Mesenchymal stem cell (in vitro differentiated cells and primary cell): ENCODE data around the gene COL6A3.

Experiments
- DNase-seq: peaks from one replicate; pipeline ENCODE4 v3.0.0-alpha.2; 2013
- H2AFZ ChIP-seq: one replicate; pipeline ENCODE4 v1.6.1; 2013; ENCODE audit warnings: low read depth, mild to moderate bottlenecking, control low read depth, inconsistent platforms, low read length, moderate library complexity
- H2AK5ac ChIP-seq: 2 replicates; pipeline ENCODE4 v1.6.1; 2013; ENCODE audit warnings: low read length, moderate library complexity, mild to moderate bottlenecking, inconsistent platforms; ENCODE audit not compliant: severe bottlenecking
- H2BK120ac ChIP-seq: one replicate; pipeline ENCODE4 v1.6.1; 2013; ENCODE audit warnings: low read depth, mild to moderate bottlenecking, inconsistent platforms, low read length, moderate library complexity
- H2BK12ac ChIP-seq, 2 experiments: one replicate each; pipeline ENCODE4 v1.6.1; 2013; ENCODE audit warnings: inconsistent platforms in 2 of 2, low read length in 2 of 2, mild to moderate bottlenecking in 2 of 2, moderate library complexity in 2 of 2, control low read depth in 1 of 2
- H2BK15ac ChIP-seq: one replicate; pipeline ENCODE4 v1.6.1; 2013; ENCODE audit warnings: mild to moderate bottlenecking, low read depth, inconsistent platforms; ENCODE audit not compliant: poor library complexity, severe bottlenecking
- H2BK5ac ChIP-seq: 2 replicates; pipeline ENCODE4 v1.6.1; 2013; ENCODE audit warnings: low read depth, mild to moderate bottlenecking, low read length, control low read depth, inconsistent platforms; ENCODE audit not compliant: poor library complexity, severe bottlenecking
- H3K14ac ChIP-seq, 2 experiments: one replicate each; pipeline ENCODE4 v1.6.1; 2013; ENCODE audit warnings: inconsistent platforms in 2 of 2, low read length in 2 of 2, control low read depth in 1 of 2, mild to moderate bottlenecking in 1 of 2, moderate library complexity in 1 of 2
- H3K18ac ChIP-seq, 2 experiments: one replicate each; pipeline ENCODE4 v1.6.1; 2013; ENCODE audit warnings: inconsistent platforms in 2 of 2, low read length in 2 of 2, control low read depth in 1 of 2, low read depth in 1 of 2, mild to moderate bottlenecking in 1 of 2
- H3K23ac ChIP-seq, 2 experiments: one replicate each; pipeline ENCODE4 v1.6.1; 2013; ENCODE audit warnings: inconsistent platforms in 2 of 2, low read length in 2 of 2, mild to moderate bottlenecking in 2 of 2, moderate library complexity in 2 of 2, control low read depth in 1 of 2
- H3K27ac ChIP-seq: 2 replicates; pipeline ENCODE4 v1.5.1; 2013; ENCODE audit warnings: mild to moderate bottlenecking, moderate library complexity, low read length, control low read depth, inconsistent platforms; ENCODE audit not compliant: poor library complexity, severe bottlenecking
- H3K27me3 ChIP-seq, 2 experiments: 2 replicates each; pipeline versions ENCODE4 v1.6.1 to v1.7.0; 2013; ENCODE audit warnings: low read length in 2 of 2, mild to moderate bottlenecking in 2 of 2, moderate library complexity in 2 of 2, control low read depth in 1 of 2, inconsistent platforms in 1 of 2; ENCODE audit not compliant: control insufficient read depth in 1 of 2, insufficient read depth in 1 of 2
- H3K36me3 ChIP-seq, 2 experiments: 2 replicates each; pipeline versions ENCODE4 v1.6.1 to v1.7.0; 2013; ENCODE audit warnings: low read length in 2 of 2, control low read depth in 1 of 2, inconsistent platforms in 1 of 2, low read depth in 1 of 2, mild to moderate bottlenecking in 1 of 2; ENCODE audit not compliant: insufficient read depth in 2 of 2, control insufficient read depth in 1 of 2
- H3K4ac ChIP-seq, 2 experiments: one replicate each; pipeline ENCODE4 v1.6.1; 2013; ENCODE audit warnings: inconsistent platforms in 2 of 2, low read length in 2 of 2, mild to moderate bottlenecking in 2 of 2, moderate library complexity in 2 of 2, control low read depth in 1 of 2, low read depth in 1 of 2
- H3K4me1 ChIP-seq: 2 replicates; pipeline ENCODE4 v1.6.1; 2013; ENCODE audit warnings: low read depth, low read length, control low read depth; ENCODE audit not compliant: control insufficient read depth, insufficient read depth
- H3K4me2 ChIP-seq: 2 replicates; pipeline ENCODE4 v1.6.1; 2013; ENCODE audit warnings: low read length, mild to moderate bottlenecking, inconsistent platforms; ENCODE audit not compliant: poor library complexity, severe bottlenecking
- H3K4me3 ChIP-seq, 2 experiments: 2 replicates each; pipeline versions ENCODE4 v1.5.1 to v1.7.0; 2013; ENCODE audit warnings: low read length in 2 of 2, mild to moderate bottlenecking in 2 of 2, control low read depth in 1 of 2, low read depth in 1 of 2; ENCODE audit not compliant: insufficient read depth in 1 of 2
- H3K79me1 ChIP-seq: replicated peaks from 2 replicates; pipeline ENCODE4 v1.6.1; 2013; ENCODE audit warnings: mild to moderate bottlenecking, control low read depth, low read length, inconsistent platforms; ENCODE audit not compliant: poor library complexity, severe bottlenecking
- H3K9ac ChIP-seq: 2 replicates; pipeline ENCODE4 v1.7.0; 2013; ENCODE audit warnings: mild to moderate bottlenecking, low read length, moderate library complexity
- H3K9me3 ChIP-seq: 2 replicates; pipeline ENCODE4 v1.7.0; 2013; ENCODE audit warnings: mild to moderate bottlenecking, low read length; ENCODE audit not compliant: control insufficient read depth
- H4K8ac ChIP-seq: one replicate; pipeline ENCODE4 v1.6.1; 2013; ENCODE audit warnings: inconsistent platforms, mild to moderate bottlenecking, low read length, moderate library complexity
- H4K91ac ChIP-seq: one replicate; pipeline ENCODE4 v1.6.1; 2013; ENCODE audit warnings: mild to moderate bottlenecking, low read length, inconsistent platforms
- WGBS: methylation state at CpG from one replicate; pipeline ENCODE4 v1.1.7; 2013; ENCODE audit warnings: mixed read lengths; 5-methylcytosine and 5-hydroxymethylcytosine counted together

Gene COL6A3

GRCh38 chr2:237403024-237403882 lies 10.7 kb downstream of the COL6A3 start:
- no peak overlapping the region for H3K4me2 ChIP-seq
- H4K91ac ChIP-seq, result no peak overlapping the region
- no peak overlapping the region for H2AK5ac ChIP-seq
- H3K4me1 ChIP-seq, result peaks cover 2% of the 10 kb centered on the region
- no peak for DNase-seq
- H2BK120ac ChIP-seq, result no peak overlapping the region
- WGBS, result 86% methylated on average over 11 of the region's 11 CpGs
- no peak overlapping the region for H4K8ac ChIP-seq
- no peaks in the 10 kb centered on the region for H3K27me3 ChIP-seq
- H3K14ac ChIP-seq, result no peak overlapping the region
- H2AFZ ChIP-seq, result no peak overlapping the region
- H3K9me3 ChIP-seq, result no peaks in the 10 kb centered on the region
- H3K4ac ChIP-seq, result no peak overlapping the region
- H3K36me3 ChIP-seq, result peaks cover 0 to 88% of the 10 kb centered on the region in 2 experiments
- peak overlapping the region in 1 of 2 experiments; percentile 35 for H3K18ac ChIP-seq
- no peaks in the 10 kb centered on the region for H3K79me1 ChIP-seq
- no peak overlapping the region for H2BK15ac ChIP-seq
- no peak overlapping the region for H2BK5ac ChIP-seq
- no peak overlapping the region for H3K23ac ChIP-seq
- peak overlapping the region; percentile 98 for H3K9ac ChIP-seq
- H3K27ac ChIP-seq, result no peak overlapping the region
- H2BK12ac ChIP-seq, result peak overlapping the region in 1 of 2 experiments; percentile 32
- peak overlapping the region in 1 of 2 experiments; percentile 90 for H3K4me3 ChIP-seq

GRCh38 chr2:237400199-237400598 lies 13.8 kb downstream of the COL6A3 start:
- Histone ChIP-seq H3K18ac (no peak overlapping the region), H3K9me3 (no peaks in the 10 kb centered on the region), H2BK15ac (no peak overlapping the region), H3K79me1 (no peaks in the 10 kb centered on the region), H3K4me1 (no peaks in the 10 kb centered on the region), H3K4me2 (no peak overlapping the region), H3K27me3 (no peaks in the 10 kb centered on the region), H4K8ac (no peak overlapping the region), H2AK5ac (no peak overlapping the region), H3K9ac (peak overlapping the region; percentile 98), H2AFZ (no peak overlapping the region), H2BK12ac (no peak overlapping the region), H3K4me3 (peak overlapping the region in 1 of 2 experiments; percentile 49), H3K23ac (no peak overlapping the region), H3K14ac (no peak overlapping the region), H3K4ac (no peak overlapping the region), H3K36me3 (peaks cover 0 to 93% of the 10 kb centered on the region in 2 experiments), H3K27ac (no peak overlapping the region), H4K91ac (no peak overlapping the region), H2BK120ac (no peak overlapping the region), H2BK5ac (no peak overlapping the region)
- WGBS, result no CpG with 5 or more reads among the region's 1 CpG
- DNase-seq, result no peak

- Histone ChIP-seq H4K91ac (no peak overlapping the region), H2BK5ac (no peak overlapping the region), H2BK15ac (no peak overlapping the region)
Observed at GRCh38 chr2:237397072-237397471, 16.9 kb downstream of the COL6A3 start.

GRCh38 chr2:237393523-237393922 lies 20.4 kb downstream of the COL6A3 start:
- 95% methylated on average over 4 of the region's 4 CpGs for WGBS
- Histone ChIP-seq H3K9ac (peak overlapping the region; percentile 75), H4K8ac (no peak overlapping the region), H2AFZ (no peak overlapping the region), H3K9me3 (no peaks in the 10 kb centered on the region), H2AK5ac (no peak overlapping the region), H3K36me3 (peaks cover 0 to 100% of the 10 kb centered on the region in 2 experiments), H3K4me3 (no peak overlapping the region), H2BK12ac (no peak overlapping the region), H3K4ac (no peak overlapping the region), H3K14ac (no peak overlapping the region), H3K79me1 (no peaks in the 10 kb centered on the region), H4K91ac (no peak overlapping the region), H2BK120ac (no peak overlapping the region), H3K18ac (no peak overlapping the region), H2BK15ac (no peak overlapping the region), H3K4me1 (no peaks in the 10 kb centered on the region), H3K27me3 (no peaks in the 10 kb centered on the region), H3K27ac (no peak overlapping the region), H2BK5ac (no peak overlapping the region), H3K23ac (no peak overlapping the region), H3K4me2 (no peak overlapping the region)
- DNase-seq, result no peak

More at GRCh38 chr2:237397072-237397471, 16.9 kb downstream of the COL6A3 start:
- H3K9ac ChIP-seq, result peak overlapping the region; percentile 98
- no peak overlapping the region for H3K18ac ChIP-seq
- no peak for DNase-seq
- H3K4ac ChIP-seq, result no peak overlapping the region
- no peaks in the 10 kb centered on the region for H3K4me1 ChIP-seq
- H3K27ac ChIP-seq, result no peak overlapping the region
- H2BK12ac ChIP-seq, result no peak overlapping the region
- no peaks in the 10 kb centered on the region for H3K79me1 ChIP-seq
- H4K8ac ChIP-seq, result no peak overlapping the region
- no peak overlapping the region for H2BK120ac ChIP-seq
- no peak overlapping the region for H2AK5ac ChIP-seq
- over 99% methylated on average over 2 of the region's 2 CpGs for WGBS
- H3K27me3 ChIP-seq, result no peaks in the 10 kb centered on the region
- H3K9me3 ChIP-seq, result no peaks in the 10 kb centered on the region
- no peak overlapping the region for H3K23ac ChIP-seq
- H3K4me2 ChIP-seq, result no peak overlapping the region
- H3K36me3 ChIP-seq, result peaks cover 0 to 98% of the 10 kb centered on the region in 2 experiments
- no peak overlapping the region for H3K14ac ChIP-seq
- no peak overlapping the region for H2AFZ ChIP-seq
- H3K4me3 ChIP-seq, result no peak overlapping the region
